HG03097 (cell line): ENCODE measurements around the gene LHX8.

Experiments used
- ATAC-seq: cut with Tn5 transposase; IDR thresholded peaks from one replicate; pipeline ENCODE4 v1.9.1; 2021; ENCODE audit not compliant: unreplicated experiment, low FRiP score

LHX8 gene

DNA sequence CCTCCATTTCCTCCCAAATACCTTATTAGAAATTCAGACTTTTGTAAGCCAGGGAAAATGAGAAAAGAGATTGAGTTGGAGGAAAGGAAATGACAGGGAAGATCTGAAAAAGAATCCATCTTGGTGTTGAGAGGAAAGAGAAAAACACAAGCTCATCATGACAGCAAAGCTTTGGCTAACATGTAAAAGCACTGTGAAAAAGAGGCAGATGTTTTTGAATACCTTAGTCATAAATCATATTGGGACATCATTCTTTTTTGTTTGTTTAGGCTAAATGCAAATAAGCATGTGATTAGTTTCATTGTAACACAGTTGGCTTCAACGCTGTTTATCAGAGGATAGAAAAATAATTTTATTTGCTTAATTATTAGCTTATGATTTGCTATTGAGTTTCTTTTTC is 64.6 kb downstream of the LHX8 start:
- ATAC-seq: no peak

DNA sequence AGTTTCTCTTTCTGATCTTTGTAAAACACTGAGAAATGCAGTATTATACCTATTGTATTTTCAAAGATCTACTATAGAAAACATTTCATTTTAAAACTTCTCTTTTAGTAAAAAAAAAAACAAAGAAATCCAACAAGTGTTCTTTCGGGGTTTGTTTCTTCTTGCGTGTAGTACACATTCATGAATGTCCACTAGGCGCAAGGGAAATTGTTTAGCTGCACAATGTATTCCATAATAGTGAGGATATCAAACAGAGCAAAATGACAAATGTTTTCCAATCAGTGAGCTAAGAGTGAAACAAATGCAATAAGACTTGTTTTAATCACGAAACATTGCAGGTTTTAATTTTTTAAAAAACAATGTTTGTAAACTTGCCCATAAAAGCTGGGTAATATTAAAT is 68.6 kb downstream of the LHX8 start:
- ATAC-seq: no peak

DNA sequence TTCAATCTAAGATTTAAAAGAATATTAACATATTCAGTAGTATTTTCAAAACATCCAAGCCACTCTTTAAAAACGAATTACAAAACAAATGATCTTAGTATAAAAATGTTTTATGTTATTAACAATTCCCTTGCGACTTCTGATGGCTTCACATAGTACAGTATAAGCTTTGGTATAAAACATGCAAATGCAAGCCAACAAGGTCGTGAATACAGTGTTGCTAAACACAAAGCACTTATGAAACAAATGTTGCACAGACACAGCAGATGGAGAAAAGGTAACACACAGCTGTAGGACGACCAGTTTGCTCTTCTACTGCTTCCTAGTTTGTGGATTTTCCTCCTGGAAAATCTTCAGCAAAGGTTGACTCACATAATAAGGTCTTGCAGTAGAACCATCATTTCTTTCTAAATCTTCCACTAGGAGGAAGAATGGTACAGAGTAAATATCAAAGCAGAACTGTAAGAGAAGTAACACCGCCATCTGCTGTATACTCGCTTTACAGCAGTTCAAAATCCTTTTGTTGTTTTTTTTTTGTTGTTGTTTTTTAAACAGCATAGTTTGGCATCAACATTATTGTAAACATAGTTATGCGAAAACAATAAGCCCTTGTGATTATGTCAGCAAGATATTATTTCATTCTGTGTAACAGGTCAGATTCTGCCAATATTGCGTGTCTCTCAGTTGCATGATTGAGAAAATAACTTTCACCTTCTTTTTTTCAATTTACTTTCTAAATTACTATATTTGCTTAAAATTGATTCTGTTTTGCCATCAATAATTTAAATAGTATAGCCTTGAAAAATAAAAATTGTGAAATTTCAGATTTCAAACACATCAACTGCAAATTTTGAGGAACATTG is 69.5 kb downstream of the LHX8 start:
- peak; percentile 85 for ATAC-seq

DNA sequence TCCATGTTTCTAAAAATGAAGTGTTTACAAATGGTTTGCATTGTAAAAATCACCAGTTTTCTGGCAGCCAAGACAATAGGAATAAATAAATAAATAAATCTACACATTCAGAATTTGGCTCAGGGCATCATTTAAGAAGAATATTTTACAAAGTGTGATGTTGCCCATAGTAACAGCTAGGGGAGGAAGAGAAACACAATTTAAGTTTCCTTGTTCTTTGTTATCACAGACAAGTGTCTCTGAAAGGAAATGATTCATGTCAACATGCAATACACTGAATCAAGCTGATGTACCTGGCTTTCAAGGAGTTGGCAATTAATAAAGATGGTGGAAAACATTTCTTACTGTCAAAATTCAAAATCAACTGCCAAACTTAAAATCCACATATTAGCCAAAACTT is 74.7 kb downstream of the LHX8 start:
- ATAC-seq: no peak
